Measurements from ENCODE around the gene PNP. TPM values are rescaled to one million over a fixed set of nuclear protein-coding genes. Genes with fewer than 3 reads are reported as not detected.
A peak's percentile ranks its signal among the peaks of the same experiment; 100 is the strongest.

Gene PNP
- total RNA-seq (10 to 100 TPM in 2 of 4 donors, 1 to 10 TPM in 2; 3.7 to 13.3 (median 7.3) TPM), polyA plus RNA-seq (10 to 100 TPM in 1 of 3 donors, 1 to 10 TPM in 2; 4.1 to 42.5 (median 6.0) TPM)
- long read RNA-seq, donor 1, partial matches to known transcripts, result 0 of 4 reads
- long read RNA-seq, donor 1, other reads (novel, unspliced or antisense), result 0 of 4 reads
- long read RNA-seq, donor 2, partial matches to known transcripts, result 0 of 3 reads
- long read RNA-seq, donor 2, other reads (novel, unspliced or antisense), result 1 of 3 reads

- DNase-seq (peak; percentile 85 to 89), ATAC-seq (peak; percentile 88 to 93 (median 89))
- H3K9me3 ChIP-seq, result no peaks in the 10 kb centered on the region
- H3K36me3 ChIP-seq (ENCODE audit: insufficient read depth in 1 of 2, low read depth in 1 of 2), result peaks cover 3 to 19% of the 10 kb centered on the region in 2 donors
- peak within 1 kb of the TSS; percentile 78 for H3K4me3 ChIP-seq
- no peak for TF ChIP-seq CTCF (IDR thresholded peaks at IDR 0.05)
- peaks cover 6% of the 10 kb centered on the region for H3K4me1 ChIP-seq
- intact Hi-C loops (cut with DNase I), result loop anchor here (5.0 to 10.0 kb wide), 2 partner anchors 138 to 215 kb away; partner anchors contain the start of genes ANG (in 1 of the 2) and RNASE4 (in 1 of the 2)
- peak within 1 kb of the TSS; percentile 75 for H3K27ac ChIP-seq
- WGBS, 3 donors, result 0 to 1% (median 0%) methylated on average over 39 to 40 of the region's 40 CpGs
- no peaks in the 10 kb centered on the region for H3K27me3 ChIP-seq (ENCODE audit: insufficient read depth in 3 of 3, low read length in 2 of 3)
Measured at GRCh38 chr14:20469242-20469889, at the start of gene PNP. PNP (plus strand) TSS chr14:20469406; CDS start chr14:20469525, 119 bp downstream.

GRCh38 chr14:20419419-20419818, 49.8 kb upstream of the PNP start:
- intact Hi-C loops (cut with DNase I), result loop anchor here in 1 of 2 donors (5.0 kb wide), 1 partner anchor 188 kb away; no protein-coding TSS in a partner anchor
- no peaks in the 10 kb centered on the region for H3K27me3 ChIP-seq (ENCODE audit: insufficient read depth in 3 of 3, low read length in 2 of 3)
- no peak for TF ChIP-seq CTCF (IDR thresholded peaks at IDR 0.05)
- H3K36me3 ChIP-seq (ENCODE audit: insufficient read depth in 1 of 2, low read depth in 1 of 2), result peaks cover 0 to 19% of the 10 kb centered on the region in 2 donors
- DNase-seq (no peak), ATAC-seq (peak in 1 of 4 donors; percentile 31)
- peaks cover under 1% of the 10 kb centered on the region for H3K4me1 ChIP-seq
- no peaks in the 10 kb centered on the region for H3K9me3 ChIP-seq
- no peak overlapping the region for H3K4me3 ChIP-seq
- peak overlapping the region; percentile 38 for H3K27ac ChIP-seq
- 7 to 17% (median 9%) methylated on average over 1 of the region's 1 CpG for WGBS, 3 donors

- intact Hi-C loops (cut with DNase I), result no loop called here
Measured at GRCh38 chr14:20421267-20421666, 47.9 kb upstream of the PNP start.

GRCh38 chr14:20422886-20423285, 46.3 kb upstream of the PNP start:
- ATAC-seq (no peak), DNase-seq (no peak)
- H3K27ac ChIP-seq, result no peak overlapping the region
- no peaks in the 10 kb centered on the region for H3K27me3 ChIP-seq (ENCODE audit: insufficient read depth in 3 of 3, low read length in 2 of 3)
- intact Hi-C loops (cut with DNase I), result no loop called here
- H3K9me3 ChIP-seq, result no peaks in the 10 kb centered on the region
- WGBS, 3 donors, result 39 to 62% (median 61%) methylated on average over 2 of the region's 2 CpGs
- peaks cover 0 to 38% of the 10 kb centered on the region in 2 donors for H3K36me3 ChIP-seq (ENCODE audit: insufficient read depth in 1 of 2, low read depth in 1 of 2)
- TF ChIP-seq CTCF (IDR thresholded peaks at IDR 0.05), result no peak
- no peaks in the 10 kb centered on the region for H3K4me1 ChIP-seq
- H3K4me3 ChIP-seq, result no peak overlapping the region

More at GRCh38 chr14:20421267-20421666, 47.9 kb upstream of the PNP start:
- DNase-seq (no peak), ATAC-seq (no peak)
- 50 to 58% (median 55%) methylated on average over 2 of the region's 2 CpGs for WGBS, 3 donors
- Histone ChIP-seq H3K4me3 (no peak overlapping the region), H3K9me3 (no peaks in the 10 kb centered on the region), H3K27me3 (ENCODE audit: insufficient read depth in 3 of 3, low read length in 2 of 3) (no peaks in the 10 kb centered on the region), H3K4me1 (no peaks in the 10 kb centered on the region), H3K27ac (no peak overlapping the region), H3K36me3 (ENCODE audit: insufficient read depth in 1 of 2, low read depth in 1 of 2) (peaks cover 0 to 36% of the 10 kb centered on the region in 2 donors)
- TF ChIP-seq CTCF (IDR thresholded peaks at IDR 0.05), result no peak
